CD8-positive, alpha-beta memory T cell (primary cell): Measurements from ENCODE around the gene ARRB2. TPM values are rescaled to one million over a fixed set of nuclear protein-coding genes. Genes with fewer than 3 reads are reported as not detected.
"Not testable (repeated sequence)": the region's sequence is repeated elsewhere in the genome, so short reads cannot be mapped to it uniquely, and the experiment has no call there.

Source experiments
- CTCF ChIA-PET: fragments of 350-600 bp; sonication (Branson Sonifier 250); formaldehyde crosslinking; loops from one replicate; lab custom pipeline; 2021; ENCODE audit warnings: antibody characterized with exemption; lab: Charles Lee
- POLR2A ChIA-PET: fragments of 350-600 bp; sonication (Branson Sonifier 250); formaldehyde crosslinking; loops from one replicate; lab custom pipeline; 2021; ENCODE audit warnings: antibody characterized with exemption; lab: Charles Lee
- DNase-seq, 5 donors: peaks; one replicate each; pipeline versions ENCODE4 v3.0.0 to v3.0.0-alpha.2; 2020 to 2022; ENCODE audit warnings: mixed read lengths in 1 of 5
- H3K27ac ChIP-seq: one replicate; pipeline ENCODE4 v1.7.0; 2013; ENCODE audit warnings: low read depth, mild to moderate bottlenecking, low read length, moderate library complexity
- H3K27me3 ChIP-seq: 2 replicates; pipeline ENCODE4 v1.7.0; 2013; ENCODE audit warnings: low read length, mild to moderate bottlenecking; ENCODE audit not compliant: insufficient read depth, poor library complexity, severe bottlenecking
- H3K36me3 ChIP-seq: 2 replicates; pipeline ENCODE4 v1.7.0; 2013; ENCODE audit warnings: mild to moderate bottlenecking, low read length, moderate library complexity; ENCODE audit not compliant: insufficient read depth
- H3K4me1 ChIP-seq: 2 replicates; pipeline ENCODE4 v1.7.0; 2013; ENCODE audit warnings: mild to moderate bottlenecking, low read length, moderate library complexity; ENCODE audit not compliant: insufficient read depth
- H3K4me3 ChIP-seq: 2 replicates; pipeline ENCODE4 v1.7.0; 2013; ENCODE audit warnings: mild to moderate bottlenecking, low read length
- H3K9me3 ChIP-seq: 2 replicates; pipeline ENCODE4 v1.7.0; 2013; ENCODE audit warnings: mild to moderate bottlenecking, low read length
- H3K27ac Mint-ChIP-seq, 8 donors: one replicate each; pipeline ENCODE4 v1.8.0; 2020 to 2021; ENCODE audit warnings: mixed read lengths in 8 of 8, mild to moderate bottlenecking in 6 of 8, inconsistent platforms in 3 of 8, moderate library complexity in 3 of 8
- H3K27me3 Mint-ChIP-seq, 2 donors: one replicate each; pipeline ENCODE4 v1.8.0; 2020 to 2021; ENCODE audit warnings: mixed read lengths in 2 of 2, mild to moderate bottlenecking in 1 of 2, moderate library complexity in 1 of 2
- H3K36me3 Mint-ChIP-seq, 3 donors: one replicate each; pipeline ENCODE4 v1.8.0; 2020 to 2021; ENCODE audit warnings: mixed read lengths in 3 of 3, inconsistent platforms in 1 of 3, mild to moderate bottlenecking in 1 of 3
- H3K4me1 Mint-ChIP-seq, 3 donors: one replicate each; pipeline ENCODE4 v1.8.0; 2020 to 2021; ENCODE audit warnings: mixed read lengths in 3 of 3, inconsistent platforms in 1 of 3, mild to moderate bottlenecking in 1 of 3
- H3K4me3 Mint-ChIP-seq, 7 donors: one replicate each; pipeline ENCODE4 v1.8.0; 2020 to 2021; ENCODE audit warnings: mixed read lengths in 7 of 7, mild to moderate bottlenecking in 6 of 7, moderate library complexity in 4 of 7, inconsistent platforms in 2 of 7
- H3K9me3 Mint-ChIP-seq, 5 donors: one replicate each; pipeline ENCODE4 v1.8.0; 2020 to 2022; ENCODE audit warnings: mixed read lengths in 5 of 5, mild to moderate bottlenecking in 3 of 5, moderate library complexity in 2 of 5, inconsistent platforms in 1 of 5
- polyA plus RNA-seq: library from polyadenylated mRNA; unstranded; fragments of 300-500 nt; fragmentation: Illumina TruSeq; gene quantifications from one replicate; pipeline ENCODE4 v1.2.3, GENCODE V29; 2021
- total RNA-seq, 2 experiments: library from RNA; stranded (reverse); gene quantifications; one replicate each; pipeline ENCODE4 v1.2.3, GENCODE V29; 2021

Gene ARRB2
- total and polyA plus RNA-seq, 3 experiments from 2014 or later, result 69.4 to 172 (median 170) TPM

DNA sequence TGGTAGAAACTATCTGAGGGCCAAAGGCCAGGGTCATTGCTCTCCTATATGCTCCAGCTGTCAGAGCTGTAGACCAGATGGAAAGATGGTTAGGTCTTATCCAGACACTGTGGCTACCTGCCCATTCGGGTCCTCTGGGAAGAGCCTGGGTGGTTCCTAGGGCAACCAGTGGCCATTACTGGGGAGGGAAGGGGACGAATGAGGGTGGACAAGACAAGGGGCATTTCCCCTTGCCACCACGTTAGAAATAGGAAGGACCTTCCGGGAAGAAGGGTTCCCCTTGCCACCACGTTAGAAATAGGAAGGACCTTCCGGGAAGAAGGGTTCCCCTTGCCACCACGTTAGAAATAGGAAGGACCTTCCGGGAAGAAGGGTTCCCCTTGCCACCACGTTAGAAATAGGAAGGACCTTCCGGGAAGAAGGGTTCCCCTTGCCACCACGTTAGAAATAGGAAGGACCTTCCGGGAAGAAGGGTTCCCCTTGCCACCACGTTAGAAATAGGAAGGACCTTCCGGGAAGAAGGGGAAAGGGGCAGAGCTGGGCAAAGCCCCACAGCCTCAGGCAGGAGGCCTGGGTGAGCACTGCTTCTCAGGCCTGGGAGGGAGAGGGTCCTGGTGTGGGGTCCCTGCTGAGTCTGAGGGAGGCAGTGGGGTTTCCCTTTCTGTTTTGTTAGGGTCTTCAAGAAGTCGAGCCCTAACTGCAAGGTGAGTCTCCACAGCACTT, 4.1 kb downstream of the ARRB2 start:
- not testable (repeated sequence) for H3K9me3 Mint-ChIP-seq, H3K27me3 ChIP-seq, H3K27me3 Mint-ChIP-seq, H3K9me3 ChIP-seq, DNase-seq
- ChIA-PET CTCF (interaction anchor here (1.0 to 3.8 kb wide), 3 partner anchors 71 to 189 kb away, joined by 3 to 16 read pairs (median 4); partner anchors contain the start of genes CHRNE and VMO1), POLR2A (interaction anchor here (0.6 to 1.5 kb wide), 3 partner anchors 31 to 121 kb away, joined by 4 to 6 read pairs (median 4); no protein-coding TSS in a partner anchor)
- peaks cover 33% of the 10 kb centered on the region for H3K36me3 ChIP-seq
- peak overlapping the region; percentile 39 for H3K27ac ChIP-seq
- Mint-ChIP-seq H3K27ac (peak overlapping the region; percentile 92 to 99 (median 96)), H3K4me3 (peak overlapping the region; percentile 79 to 96 (median 84)), H3K36me3 (peaks cover 4 to 60% (median 8%) of the 10 kb centered on the region in 3 donors), H3K4me1 (peaks cover 44 to 75% (median 48%) of the 10 kb centered on the region in 3 donors)
- H3K4me1 ChIP-seq, result peaks cover 51% of the 10 kb centered on the region
- H3K4me3 ChIP-seq, result peak overlapping the region; percentile 48

DNA sequence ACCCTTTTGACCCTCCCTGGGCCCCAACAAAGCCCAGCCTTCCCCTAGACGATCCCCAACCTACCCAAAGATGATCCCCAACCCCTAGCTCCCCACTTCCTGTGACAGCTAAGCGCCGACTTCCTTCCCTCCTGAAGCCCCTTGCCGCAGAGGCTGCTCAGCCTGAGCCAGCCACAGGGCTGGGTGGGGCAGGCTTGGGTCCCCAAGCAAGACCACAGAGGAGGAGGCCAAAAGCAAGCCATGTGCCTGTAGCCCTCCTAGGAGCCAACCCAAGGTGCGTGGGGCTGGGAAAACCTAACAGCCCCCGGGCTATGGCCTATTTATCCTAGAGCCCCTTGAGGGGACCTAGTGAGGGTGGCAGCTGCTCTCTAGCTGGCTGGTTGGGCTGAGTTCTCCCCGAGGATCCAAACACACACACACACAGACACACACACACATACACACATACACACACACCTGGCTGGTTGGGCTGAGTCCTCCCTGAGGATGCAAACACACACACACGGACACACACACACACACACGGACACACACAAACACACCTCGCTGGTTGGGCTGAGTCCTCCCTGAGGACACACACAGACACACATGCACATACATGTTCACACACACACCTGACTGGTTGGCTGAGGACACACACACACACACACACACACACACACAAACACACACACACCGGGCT, 4.8 kb downstream of the ARRB2 start:
- Mint-ChIP-seq H3K4me3 (peak overlapping the region; percentile 78 to 96 (median 84)), H3K4me1 (peaks cover 40 to 73% (median 44%) of the 10 kb centered on the region in 3 donors), H3K9me3 (no peaks in the 10 kb centered on the region), H3K27ac (peak overlapping the region; percentile 91 to 99 (median 96)), H3K27me3 (peaks cover 0 to 2% of the 10 kb centered on the region in 2 donors), H3K36me3 (peaks cover 4 to 67% (median 8%) of the 10 kb centered on the region in 3 donors)
- ChIA-PET POLR2A (interaction anchor here (0.6 to 1.5 kb wide), 4 partner anchors 16 to 120 kb away, joined by 3 to 6 read pairs (median 4); partner anchors contain the start of gene MED11), CTCF (interaction anchor here (1.5 to 3.8 kb wide), 2 partner anchors 71 to 75 kb away, joined by 4 to 16 read pairs; partner anchors contain the start of gene VMO1)
- Histone ChIP-seq H3K4me3 (peak overlapping the region; percentile 48), H3K9me3 (no peaks in the 10 kb centered on the region), H3K27ac (peak overlapping the region; percentile 39), H3K4me1 (peaks cover 47% of the 10 kb centered on the region), H3K36me3 (peaks cover 40% of the 10 kb centered on the region), H3K27me3 (no peaks in the 10 kb centered on the region)
- peak; percentile 39 to 78 (median 69) for DNase-seq

DNA sequence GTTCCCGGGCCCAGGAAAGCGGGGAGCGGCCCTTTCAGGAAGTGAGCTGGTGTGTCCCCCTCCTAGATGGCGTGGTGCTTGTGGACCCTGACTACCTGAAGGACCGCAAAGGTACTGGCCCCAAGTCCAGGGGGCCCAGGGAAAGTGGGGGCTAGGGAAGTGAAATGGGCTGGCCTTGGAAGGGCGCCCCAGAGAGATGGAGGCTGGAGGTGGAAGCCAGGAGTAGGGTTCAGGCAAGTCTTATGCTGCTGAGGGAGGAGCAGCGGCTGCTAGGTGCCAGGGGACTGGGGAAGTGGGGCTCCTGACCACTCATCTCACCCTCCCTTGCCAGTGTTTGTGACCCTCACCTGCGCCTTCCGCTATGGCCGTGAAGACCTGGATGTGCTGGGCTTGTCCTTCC, 5.6 kb downstream of the ARRB2 start:
- H3K4me1 ChIP-seq, result peaks cover 47% of the 10 kb centered on the region
- Mint-ChIP-seq H3K4me3 (peak overlapping the region in 5 of 7 donors; percentile 36 to 89 (median 83)), H3K4me1 (peaks cover 40 to 80% (median 44%) of the 10 kb centered on the region in 3 donors), H3K27me3 (peaks cover 0 to 2% of the 10 kb centered on the region in 2 donors), H3K9me3 (no peaks in the 10 kb centered on the region), H3K27ac (peak overlapping the region; percentile 91 to 99 (median 96)), H3K36me3 (peaks cover 8 to 71% (median 10%) of the 10 kb centered on the region in 3 donors)
- no peak for DNase-seq
- ChIA-PET CTCF (interaction anchor here (3.8 kb wide), 1 partner anchor 74 kb away, joined by 16 read pairs; no protein-coding TSS in a partner anchor), POLR2A (interaction anchor here (0.6 to 1.1 kb wide), 2 partner anchors 15 to 178 kb away, joined by 3 read pairs; partner anchors contain the start of gene MED11)
- peak overlapping the region; percentile 39 for H3K27ac ChIP-seq
- peak overlapping the region; percentile 48 for H3K4me3 ChIP-seq
- H3K27me3 ChIP-seq, result no peaks in the 10 kb centered on the region
- no peaks in the 10 kb centered on the region for H3K9me3 ChIP-seq
- H3K36me3 ChIP-seq, result peaks cover 40% of the 10 kb centered on the region

DNA sequence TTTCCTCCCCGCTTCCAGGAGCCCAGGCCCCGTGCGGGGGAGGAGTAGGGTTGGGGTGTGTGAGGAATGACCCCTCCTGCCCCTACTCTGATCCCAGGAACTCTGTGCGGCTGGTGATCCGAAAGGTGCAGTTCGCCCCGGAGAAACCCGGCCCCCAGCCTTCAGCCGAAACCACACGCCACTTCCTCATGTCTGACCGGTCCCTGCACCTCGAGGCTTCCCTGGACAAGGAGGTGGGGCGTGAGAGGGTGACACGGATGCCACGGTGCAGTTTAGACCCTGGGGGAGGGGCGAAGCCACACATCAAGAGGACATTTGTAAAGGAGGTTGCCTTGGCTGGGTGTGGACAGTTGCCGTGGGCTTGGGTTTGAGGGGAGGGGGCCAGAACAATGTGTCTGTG, 7.4 kb downstream of the ARRB2 start:
- H3K4me1 ChIP-seq, result peaks cover 33% of the 10 kb centered on the region
- H3K27me3 Mint-ChIP-seq, result peaks cover 0 to 2% of the 10 kb centered on the region in 2 donors
- H3K36me3 Mint-ChIP-seq, result peaks cover 8 to 72% (median 10%) of the 10 kb centered on the region in 3 donors
- ChIA-PET CTCF (no interaction called here), POLR2A (no interaction called here)
- H3K27ac ChIP-seq, result no peak overlapping the region
- DNase-seq, result peak in 1 of 5 donors; percentile 14
- H3K4me3 ChIP-seq, result no peak overlapping the region
- H3K4me3 Mint-ChIP-seq, result peak overlapping the region in 2 of 7 donors; percentile 50 to 56
- H3K9me3 Mint-ChIP-seq, result no peaks in the 10 kb centered on the region
- H3K9me3 ChIP-seq, result no peaks in the 10 kb centered on the region
- H3K27ac Mint-ChIP-seq, result peak overlapping the region in 4 of 8 donors; percentile 10 to 68 (median 32)
- peaks cover 40% of the 10 kb centered on the region for H3K36me3 ChIP-seq
- H3K4me1 Mint-ChIP-seq, result peaks cover 33 to 78% (median 37%) of the 10 kb centered on the region in 3 donors
- no peaks in the 10 kb centered on the region for H3K27me3 ChIP-seq

DNA sequence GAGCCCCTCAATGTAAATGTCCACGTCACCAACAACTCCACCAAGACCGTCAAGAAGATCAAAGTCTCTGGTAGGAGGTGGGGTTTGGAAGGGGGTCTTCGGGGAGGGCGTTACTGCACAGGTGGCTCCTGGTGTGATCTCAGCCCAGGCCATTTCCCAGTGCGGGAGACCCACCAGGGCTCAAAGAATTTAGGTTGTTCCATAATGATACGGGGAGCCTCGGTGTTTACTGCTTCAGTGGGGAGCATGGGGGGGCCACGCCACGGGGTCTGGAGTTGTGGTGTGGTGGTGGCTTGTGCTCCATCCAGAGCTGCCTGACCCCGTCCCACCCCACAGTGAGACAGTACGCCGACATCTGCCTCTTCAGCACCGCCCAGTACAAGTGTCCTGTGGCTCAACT, 7.8 kb downstream of the ARRB2 start:
- H3K4me1 Mint-ChIP-seq, result peaks cover 31 to 76% (median 37%) of the 10 kb centered on the region in 3 donors
- H3K9me3 Mint-ChIP-seq, result no peaks in the 10 kb centered on the region
- peaks cover 0 to 2% of the 10 kb centered on the region in 2 donors for H3K27me3 Mint-ChIP-seq
- no peak overlapping the region for H3K4me3 Mint-ChIP-seq
- POLR2A ChIA-PET, result no interaction called here
- peaks cover 40% of the 10 kb centered on the region for H3K36me3 ChIP-seq
- DNase-seq, result peak in 1 of 5 donors; percentile 14
- H3K9me3 ChIP-seq, result no peaks in the 10 kb centered on the region
- CTCF ChIA-PET, result no interaction called here
- H3K4me1 ChIP-seq, result peaks cover 30% of the 10 kb centered on the region
- H3K4me3 ChIP-seq, result no peak overlapping the region
- peaks cover 8 to 72% (median 10%) of the 10 kb centered on the region in 3 donors for H3K36me3 Mint-ChIP-seq
- no peak overlapping the region for H3K27ac ChIP-seq
- H3K27ac Mint-ChIP-seq, result peak overlapping the region in 4 of 8 donors; percentile 17 to 77 (median 59)
- H3K27me3 ChIP-seq, result no peaks in the 10 kb centered on the region

DNA sequence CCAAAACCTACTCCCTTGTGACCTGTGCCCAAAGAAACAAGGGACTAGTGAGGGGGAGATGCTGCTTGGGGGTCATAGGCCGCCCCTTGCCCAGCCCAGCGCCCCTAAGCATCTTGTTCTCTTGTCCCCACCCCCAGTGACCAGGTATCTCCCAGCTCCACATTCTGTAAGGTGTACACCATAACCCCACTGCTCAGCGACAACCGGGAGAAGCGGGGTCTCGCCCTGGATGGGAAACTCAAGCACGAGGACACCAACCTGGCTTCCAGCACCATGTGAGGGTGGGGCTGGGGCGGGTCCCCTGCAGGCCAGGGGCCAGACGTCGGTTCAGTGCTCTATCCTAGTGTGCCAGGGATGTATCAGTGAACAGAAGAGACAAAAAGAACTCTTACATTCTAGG, 8.7 kb downstream of the ARRB2 start:
- Histone ChIP-seq H3K27ac (no peak overlapping the region), H3K9me3 (no peaks in the 10 kb centered on the region), H3K36me3 (peaks cover 40% of the 10 kb centered on the region), H3K4me3 (no peak overlapping the region), H3K27me3 (no peaks in the 10 kb centered on the region), H3K4me1 (peaks cover 21% of the 10 kb centered on the region)
- Mint-ChIP-seq H3K9me3 (no peaks in the 10 kb centered on the region), H3K4me3 (no peak overlapping the region), H3K4me1 (peaks cover 26 to 69% (median 31%) of the 10 kb centered on the region in 3 donors), H3K27me3 (peaks cover 0 to 2% of the 10 kb centered on the region in 2 donors), H3K36me3 (peaks cover 8 to 72% (median 10%) of the 10 kb centered on the region in 3 donors), H3K27ac (peak overlapping the region in 4 of 8 donors; percentile 5 to 68 (median 18))
- POLR2A ChIA-PET, result no interaction called here
- CTCF ChIA-PET, result no interaction called here
- DNase-seq, result no peak

DNA sequence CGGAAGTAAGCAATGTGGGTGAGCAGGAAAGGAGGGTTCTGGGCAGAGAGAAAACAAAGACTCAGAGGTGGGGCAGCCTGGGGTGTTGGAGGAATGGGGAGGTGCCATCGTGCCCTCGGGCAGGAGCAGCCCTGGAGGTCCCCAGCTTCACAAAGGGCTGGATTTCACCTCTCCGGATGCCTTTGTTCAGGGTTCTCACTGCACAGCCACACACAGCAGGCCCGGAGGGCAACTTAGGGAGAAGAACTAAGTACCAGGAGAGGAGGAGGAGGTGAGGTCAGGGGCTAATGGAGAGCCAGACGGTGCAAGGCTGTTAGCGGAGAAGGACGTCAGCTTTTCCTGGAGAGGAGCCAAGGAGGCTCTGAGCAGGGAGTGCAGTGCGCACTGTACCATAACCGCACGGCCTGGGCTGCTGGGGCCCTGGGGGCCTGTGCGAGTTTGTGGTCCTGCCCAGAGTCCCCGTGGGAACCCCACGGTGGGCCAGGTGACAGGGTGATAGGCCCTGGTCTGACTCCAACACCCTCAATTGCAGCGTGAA, 9.3 kb downstream of the ARRB2 start:
- Mint-ChIP-seq H3K4me1 (peaks cover 25 to 66% (median 29%) of the 10 kb centered on the region in 3 donors), H3K27ac (peak overlapping the region in 5 of 8 donors; percentile 6 to 68 (median 19)), H3K9me3 (no peaks in the 10 kb centered on the region), H3K36me3 (peaks cover 8 to 69% (median 10%) of the 10 kb centered on the region in 3 donors), H3K4me3 (no peak overlapping the region), H3K27me3 (peaks cover 0 to 2% of the 10 kb centered on the region in 2 donors)
- Histone ChIP-seq H3K27me3 (no peaks in the 10 kb centered on the region), H3K36me3 (peaks cover 40% of the 10 kb centered on the region), H3K4me1 (peaks cover 15% of the 10 kb centered on the region), H3K9me3 (no peaks in the 10 kb centered on the region), H3K27ac (no peak overlapping the region), H3K4me3 (no peak overlapping the region)
- CTCF ChIA-PET, result no interaction called here
- POLR2A ChIA-PET, result no interaction called here
- DNase-seq, result no peak
